GM21825 (cell line): ENCODE measurements around the gene HSPA14.
A peak's percentile ranks its signal among the peaks of the same experiment; 100 is the strongest.
"Not testable (repeated sequence)": the region's sequence is repeated elsewhere in the genome, so short reads cannot be mapped to it uniquely, and the experiment has no call there.

Source experiments
- ATAC-seq: cut with Tn5 transposase; IDR thresholded peaks from one replicate; pipeline ENCODE4 v1.9.1; 2021; ENCODE audit warnings: mild to moderate bottlenecking, moderate library complexity; ENCODE audit not compliant: unreplicated experiment

Gene HSPA14

DNA sequence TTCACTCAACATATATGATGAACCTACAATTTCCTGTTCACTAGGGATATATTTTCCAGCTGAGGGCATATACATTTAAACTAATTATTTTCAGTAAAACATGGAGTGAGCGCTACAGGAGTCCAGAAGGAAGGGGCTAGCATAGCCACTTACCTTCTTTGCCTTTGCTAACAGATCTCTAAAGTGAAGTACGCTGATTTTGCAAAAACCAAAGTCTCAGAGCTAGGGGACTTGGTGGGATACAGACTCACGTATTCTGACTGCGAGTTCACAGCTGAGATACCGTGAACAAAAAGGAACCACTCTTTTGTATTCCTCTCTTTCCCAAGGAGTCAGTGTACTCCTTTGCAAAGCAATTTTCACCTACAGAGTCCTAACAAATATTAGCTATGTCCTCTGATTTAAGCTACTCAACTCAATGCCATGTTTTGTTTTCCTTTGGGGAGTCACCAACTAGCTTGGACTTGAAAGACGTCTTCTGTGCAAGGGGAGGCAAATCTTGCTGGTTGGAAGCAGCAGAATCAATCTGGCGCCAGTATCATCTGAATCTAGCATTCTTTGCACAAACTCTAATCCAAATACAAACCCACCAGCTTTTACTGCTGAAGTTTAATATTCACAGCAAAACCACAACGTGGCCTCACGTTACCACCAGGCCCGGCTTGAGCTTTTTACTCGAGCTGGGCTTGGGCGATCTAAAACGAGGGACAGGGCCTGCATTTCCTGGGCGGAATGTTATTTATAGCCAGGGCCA lies 926 bp upstream of the HSPA14 start:
- no peak for ATAC-seq

DNA sequence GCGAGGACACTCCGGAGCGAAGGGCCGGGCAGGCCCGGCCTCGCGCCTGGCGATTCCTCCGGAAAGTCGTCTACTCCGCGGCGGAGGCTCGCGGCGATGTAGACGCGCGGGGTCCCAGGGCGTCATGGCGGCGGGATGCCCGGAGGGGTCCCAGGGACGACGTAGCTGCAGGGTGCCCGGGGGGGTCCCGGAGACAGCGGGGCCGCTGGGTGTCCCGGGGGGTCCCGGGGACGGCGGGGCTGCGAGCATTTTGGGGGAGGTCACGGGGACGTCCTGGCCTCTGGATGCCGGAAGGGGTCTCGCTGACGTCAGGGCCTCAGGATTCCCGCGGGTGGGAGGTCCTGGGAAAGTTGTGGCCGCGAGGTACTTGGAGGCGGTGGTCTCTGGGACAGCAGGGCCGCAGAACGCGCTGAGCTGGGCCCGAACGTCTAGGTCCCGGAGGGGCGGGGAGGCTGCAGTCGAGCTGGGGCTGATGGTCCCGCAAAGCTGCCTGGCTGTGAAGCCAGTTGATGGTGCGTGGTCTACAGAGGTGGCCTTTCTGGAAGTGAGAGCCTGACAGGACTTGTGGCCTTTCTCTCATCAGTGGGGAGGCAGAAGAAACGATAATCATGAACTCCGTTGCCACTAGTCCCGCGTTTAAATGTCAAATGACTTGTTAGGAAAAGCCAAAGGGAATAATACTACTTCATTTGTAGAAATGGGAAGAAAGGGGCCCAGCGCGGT lies 637 bp downstream of the HSPA14 start:
- ATAC-seq, result peak; percentile 15

DNA sequence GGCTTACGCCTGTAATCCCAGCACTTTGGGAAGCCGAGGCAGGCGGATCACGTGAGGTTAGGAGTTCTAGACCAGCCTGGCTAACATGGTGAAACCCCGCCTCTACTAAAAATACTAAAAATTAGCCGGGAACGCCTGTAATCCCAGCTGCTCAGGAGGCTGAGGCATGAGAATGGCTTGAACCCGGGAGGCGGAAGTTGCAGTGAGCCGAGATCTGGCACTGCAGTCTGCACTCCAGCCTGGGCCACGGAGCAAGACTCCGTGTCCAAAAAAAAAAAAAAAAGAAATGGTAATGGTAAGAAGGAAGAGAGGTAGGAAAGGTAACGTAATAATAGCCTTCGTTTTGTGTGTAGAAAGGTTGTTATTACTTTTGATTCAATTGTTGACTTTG lies 1.2 kb downstream of the HSPA14 start:
- ATAC-seq, result no peak

DNA sequence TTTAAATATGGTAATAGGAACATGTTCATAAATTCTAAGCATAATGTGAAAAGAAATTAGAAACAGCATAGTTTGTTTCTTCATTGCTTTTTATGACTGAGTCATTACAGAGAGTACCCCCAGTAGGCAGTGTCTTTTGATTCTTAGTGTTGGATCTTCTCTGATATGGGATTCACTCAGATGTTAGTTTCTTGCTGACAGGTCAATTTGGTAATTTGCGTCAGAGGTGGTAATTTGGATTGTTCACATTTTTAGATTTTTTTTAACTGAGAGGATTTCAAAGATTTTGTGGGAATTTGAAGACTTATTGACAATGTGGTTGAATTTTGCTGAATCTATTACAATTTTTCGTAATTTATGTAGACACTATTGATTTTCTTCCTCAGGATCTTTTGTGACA lies 2.1 kb downstream of the HSPA14 start:
- no peak for ATAC-seq

DNA sequence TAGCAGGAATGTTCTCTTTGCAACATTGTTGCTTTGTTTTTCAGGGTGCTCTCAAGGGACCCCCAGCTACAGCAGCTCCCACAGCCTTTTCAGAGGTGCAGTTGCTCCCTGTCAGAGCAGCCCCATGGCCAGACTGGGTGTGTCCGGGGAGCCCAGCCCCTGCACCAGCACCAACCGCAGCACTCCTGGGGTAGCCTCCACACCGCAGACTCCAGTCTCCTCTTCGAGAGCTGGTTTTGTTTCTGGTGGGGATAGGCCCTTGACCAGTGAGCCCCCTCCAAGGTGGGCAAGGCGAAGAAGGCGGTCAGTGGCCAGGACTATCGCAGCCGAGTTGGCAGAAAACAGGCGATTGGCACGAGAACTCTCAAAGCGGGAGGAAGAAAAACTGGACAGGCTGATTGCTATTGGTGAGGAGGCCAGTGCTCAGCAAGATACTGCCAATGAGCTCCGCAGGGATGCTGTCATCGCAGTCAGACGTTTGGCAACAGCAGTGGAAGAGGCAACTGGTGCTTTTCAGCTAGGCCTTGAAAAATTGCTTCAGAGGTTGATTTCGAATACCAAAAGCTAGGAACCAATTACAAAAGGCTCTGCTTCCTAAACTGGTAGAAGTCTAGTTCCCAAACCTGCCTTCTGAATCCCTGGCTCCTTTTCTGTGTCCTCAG lies 5.4 kb downstream of the HSPA14 start:
- no peak for ATAC-seq

DNA sequence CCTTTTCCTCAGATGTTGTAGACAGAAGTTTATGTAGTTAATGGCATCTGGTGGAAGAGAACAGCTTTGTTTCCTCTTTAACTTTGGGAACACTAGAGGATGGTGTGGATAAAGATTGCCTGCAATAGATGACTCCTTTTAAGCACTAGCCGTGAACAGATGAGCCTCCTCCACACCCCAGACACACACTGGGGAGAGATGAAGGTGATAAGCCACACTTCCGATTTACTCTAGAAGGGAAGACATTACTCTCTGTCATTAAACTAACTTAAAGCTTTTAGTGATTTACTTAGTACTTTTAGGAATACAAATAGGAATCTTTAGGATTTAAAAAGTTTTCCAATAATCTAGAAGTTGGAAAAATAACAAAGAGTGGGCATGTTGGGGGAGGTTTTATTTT lies 6.8 kb downstream of the HSPA14 start:
- ATAC-seq, result no peak

DNA sequence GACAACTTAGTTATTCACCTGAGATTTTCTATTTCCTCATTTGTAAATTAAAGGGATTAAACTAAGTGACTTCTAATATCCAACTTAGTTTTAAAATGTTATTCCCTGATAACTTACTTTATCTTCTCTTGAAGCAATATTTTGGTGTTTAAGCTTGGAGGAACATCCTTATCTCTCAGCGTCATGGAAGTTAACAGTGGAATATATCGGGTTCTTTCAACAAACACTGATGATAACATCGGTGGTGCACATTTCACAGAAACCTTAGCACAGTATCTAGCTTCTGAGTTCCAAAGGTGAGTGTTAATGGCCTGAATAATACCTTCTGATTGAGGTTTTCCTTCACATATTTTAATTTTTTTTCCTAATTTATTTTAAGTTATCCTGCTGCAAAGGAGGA lies 14.1 kb downstream of the HSPA14 start:
- no peak for ATAC-seq

DNA sequence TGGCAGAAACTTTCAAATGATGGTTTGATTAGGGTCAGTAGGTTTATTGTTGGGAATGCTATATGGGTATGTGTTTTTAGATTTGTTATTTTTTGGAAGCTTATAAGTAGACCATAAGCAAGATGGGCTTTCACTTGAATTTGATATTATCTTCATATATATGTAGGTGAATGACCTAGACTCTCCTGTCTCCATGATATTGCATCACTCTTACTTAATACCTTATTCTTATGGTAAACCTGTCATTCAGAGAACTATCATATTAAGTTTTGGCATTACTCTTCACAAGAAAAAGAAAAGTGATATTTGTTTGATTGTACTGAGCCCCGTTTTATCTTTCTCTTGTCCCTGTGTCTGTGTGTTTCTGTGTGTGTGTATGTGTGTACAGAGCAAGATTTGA lies 17.3 kb downstream of the HSPA14 start:
- no peak for ATAC-seq

DNA sequence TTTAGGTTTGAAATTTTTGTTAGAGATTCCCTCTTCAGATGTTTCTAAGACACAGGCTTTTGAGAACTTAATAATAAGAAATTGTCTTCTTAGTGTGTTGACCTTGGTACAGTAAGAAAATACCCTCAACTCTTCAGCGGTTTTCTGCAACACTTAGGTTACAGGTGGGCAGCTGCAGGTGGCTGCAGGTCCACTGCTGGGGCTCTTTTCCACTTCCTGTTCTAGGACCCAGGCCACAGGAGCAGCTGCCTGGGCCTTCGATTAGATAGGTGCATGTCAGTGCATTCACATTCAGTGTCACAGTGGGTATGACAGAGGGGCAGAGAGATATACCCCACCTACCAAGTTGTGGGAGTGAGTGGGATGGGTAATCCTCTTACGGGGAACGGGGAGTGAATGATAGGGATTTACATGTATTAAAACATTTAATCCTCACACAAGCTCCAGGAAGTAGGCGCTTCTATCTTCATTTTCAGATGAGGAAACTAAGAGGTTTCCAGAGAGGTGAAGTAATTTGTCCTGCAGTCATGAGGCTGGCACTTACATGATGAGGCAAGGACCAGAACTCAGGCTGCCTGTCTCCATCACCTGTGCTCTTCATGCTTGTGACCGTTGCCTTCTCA lies 20.3 kb downstream of the HSPA14 start:
- no peak for ATAC-seq

DNA sequence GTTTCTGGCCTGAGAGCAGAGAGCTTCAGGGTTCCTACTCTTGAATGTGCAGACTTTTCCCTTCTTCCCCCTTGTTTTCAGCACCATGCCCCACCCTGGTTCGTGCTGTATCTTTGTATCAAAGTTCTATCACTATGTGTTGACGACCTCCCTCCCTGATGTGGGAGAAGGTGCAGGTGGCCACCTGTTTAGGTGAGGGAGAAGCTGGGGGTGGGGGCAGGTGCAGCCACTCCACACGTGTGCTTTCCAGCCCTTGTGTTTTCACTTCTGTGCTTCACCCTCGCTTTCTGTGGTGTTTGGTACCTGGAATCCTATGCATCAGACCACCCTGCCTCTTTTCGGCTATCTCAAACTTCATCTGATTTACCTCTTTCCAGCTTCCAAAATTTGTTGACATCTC lies 20.9 kb downstream of the HSPA14 start:
- no peak for ATAC-seq

DNA sequence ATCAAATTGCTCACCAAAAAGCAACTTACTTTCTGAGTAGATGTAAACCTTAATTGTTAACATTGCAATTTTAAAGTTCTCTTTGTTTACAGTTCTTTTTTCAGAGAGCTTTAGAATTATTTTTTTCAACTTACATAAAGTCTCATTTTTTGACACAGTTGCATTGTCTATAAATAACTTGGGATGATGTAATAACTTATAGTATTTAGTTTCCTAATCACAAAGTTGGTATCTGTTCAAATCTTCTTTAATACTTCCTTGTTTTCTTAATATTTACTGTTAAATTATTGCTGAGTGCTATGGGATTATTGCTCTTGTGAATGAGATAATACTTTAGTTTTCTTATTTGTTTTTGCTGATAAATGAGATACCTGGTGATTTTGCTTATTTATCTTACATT lies 21.7 kb downstream of the HSPA14 start:
- ATAC-seq, result no peak

DNA sequence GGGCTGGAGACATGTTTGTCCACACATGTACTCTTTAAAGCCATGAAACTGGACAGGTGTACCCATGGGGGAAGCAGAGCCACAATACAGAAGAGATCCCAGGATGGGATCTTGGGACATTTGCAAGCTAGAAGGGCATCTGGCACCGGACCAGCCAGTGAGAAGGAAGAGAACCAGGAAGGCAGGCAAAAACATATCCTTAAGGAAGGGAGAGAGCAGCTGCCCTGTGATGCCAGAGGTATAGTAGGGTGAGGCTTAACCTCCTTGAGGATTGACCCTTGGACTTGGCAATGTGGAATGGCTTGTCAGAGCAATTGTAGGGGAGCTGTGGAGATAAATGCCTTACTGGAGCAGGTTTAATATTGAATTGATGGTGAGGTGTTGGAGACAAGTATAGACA lies 22.7 kb downstream of the HSPA14 start:
- no peak for ATAC-seq

DNA sequence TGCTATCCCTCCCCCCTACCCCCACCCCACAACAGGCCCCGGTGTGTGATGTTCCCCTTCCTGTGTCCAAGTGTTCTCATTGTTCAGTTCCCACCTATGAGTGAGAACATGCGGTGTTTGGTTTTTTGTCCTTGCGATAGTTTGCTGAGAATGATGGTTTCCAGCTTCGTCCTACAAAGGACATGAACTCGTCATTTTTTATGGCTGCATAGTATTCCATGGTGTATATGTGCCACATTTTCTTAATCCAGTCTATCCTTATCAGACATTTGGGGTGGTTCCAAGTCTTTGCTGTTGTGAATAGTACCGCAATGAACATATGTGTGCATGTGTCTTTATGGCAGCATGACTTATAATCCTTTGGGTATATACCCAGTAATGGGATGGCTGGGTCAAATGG lies 26.4 kb downstream of the HSPA14 start:
- not testable (repeated sequence) for ATAC-seq

DNA sequence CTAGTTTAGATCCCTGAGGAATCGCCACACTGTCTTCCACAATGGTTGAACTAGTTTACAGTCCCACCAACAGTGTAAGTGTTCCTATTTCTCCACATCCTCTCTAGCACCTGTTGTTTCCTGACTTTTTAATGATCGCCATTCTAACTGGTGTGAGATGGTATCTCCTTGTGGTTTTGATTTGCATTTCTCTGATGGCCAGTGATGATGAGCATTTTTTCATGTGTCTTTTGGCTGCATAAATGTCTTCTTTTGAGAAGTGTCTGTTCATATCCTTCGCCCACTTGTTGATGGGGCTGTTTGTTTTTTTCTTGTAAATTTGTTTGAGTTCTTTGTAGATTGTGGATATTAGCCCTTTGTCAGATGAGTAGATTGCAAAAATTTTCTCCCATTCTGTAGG lies 26.8 kb downstream of the HSPA14 start:
- not testable (repeated sequence) for ATAC-seq

DNA sequence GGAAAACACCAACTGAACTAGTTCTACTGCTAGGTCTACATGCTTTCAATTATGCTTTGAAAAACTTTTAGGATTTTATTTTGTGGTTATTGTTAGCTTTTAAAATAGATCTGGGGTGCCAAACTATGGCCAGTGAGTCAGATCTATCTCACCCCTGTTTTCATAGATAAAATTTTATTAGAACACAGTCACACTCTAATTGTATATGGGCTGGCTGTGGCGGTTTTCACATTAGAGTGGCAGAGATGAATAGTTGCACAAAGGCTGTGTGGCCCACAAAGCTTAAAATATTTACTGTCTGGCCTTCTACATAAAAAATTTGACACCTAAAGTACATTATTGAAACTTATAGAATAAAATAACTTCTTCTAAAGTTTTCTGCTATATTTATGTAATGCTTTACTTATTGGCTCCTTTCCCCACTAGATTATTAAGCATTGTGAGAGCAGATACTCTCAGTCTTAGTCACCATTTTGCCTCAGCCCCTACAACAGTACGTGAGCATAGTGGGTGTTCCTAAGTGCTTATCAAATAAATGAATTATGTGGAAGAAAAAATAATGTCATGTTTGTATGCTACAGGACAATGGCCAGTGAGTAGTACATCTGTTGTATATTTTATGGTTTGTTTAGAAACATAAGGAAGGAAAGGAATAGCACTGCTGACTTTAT lies 35.1 kb downstream of the HSPA14 start:
- peak; percentile 49 for ATAC-seq

DNA sequence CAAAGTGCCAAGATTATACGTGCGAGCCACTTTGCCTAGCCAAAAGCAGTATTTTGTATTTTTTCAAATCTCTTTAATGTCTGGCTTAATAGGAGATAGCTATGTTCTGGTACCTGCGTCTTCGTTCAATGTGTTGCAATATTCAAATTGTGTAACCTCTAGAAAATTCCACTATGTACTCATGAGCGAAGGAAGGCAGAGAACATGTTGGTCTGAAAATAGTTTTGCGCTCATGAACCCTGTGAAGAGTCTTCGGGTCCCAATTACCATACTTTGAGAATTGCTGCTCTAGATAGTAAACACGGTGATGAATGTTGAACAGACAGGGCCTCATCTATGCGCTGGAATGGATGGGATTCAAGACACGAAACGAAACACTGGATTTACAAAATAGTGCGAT lies 37.8 kb downstream of the HSPA14 start:
- ATAC-seq, result no peak

DNA sequence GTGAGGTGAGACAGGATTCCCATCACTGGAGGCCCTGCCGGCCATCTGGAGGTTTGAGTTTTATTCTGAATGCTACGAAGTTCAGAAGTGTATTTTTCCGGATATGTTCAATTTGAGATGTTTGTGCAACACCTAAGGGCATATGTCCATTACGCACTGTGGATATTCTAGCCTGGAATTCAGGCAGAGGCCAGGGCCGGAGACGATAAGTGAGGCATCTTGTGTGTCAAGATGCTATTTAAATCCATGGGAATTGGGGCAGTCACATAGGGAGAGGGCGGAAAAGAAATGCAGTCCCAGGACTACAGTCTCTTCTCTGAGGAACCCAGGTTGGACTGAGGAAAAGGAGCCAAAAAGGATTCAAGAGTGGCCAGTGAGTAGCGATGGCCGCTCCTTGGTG lies 38.7 kb downstream of the HSPA14 start:
- no peak for ATAC-seq

DNA sequence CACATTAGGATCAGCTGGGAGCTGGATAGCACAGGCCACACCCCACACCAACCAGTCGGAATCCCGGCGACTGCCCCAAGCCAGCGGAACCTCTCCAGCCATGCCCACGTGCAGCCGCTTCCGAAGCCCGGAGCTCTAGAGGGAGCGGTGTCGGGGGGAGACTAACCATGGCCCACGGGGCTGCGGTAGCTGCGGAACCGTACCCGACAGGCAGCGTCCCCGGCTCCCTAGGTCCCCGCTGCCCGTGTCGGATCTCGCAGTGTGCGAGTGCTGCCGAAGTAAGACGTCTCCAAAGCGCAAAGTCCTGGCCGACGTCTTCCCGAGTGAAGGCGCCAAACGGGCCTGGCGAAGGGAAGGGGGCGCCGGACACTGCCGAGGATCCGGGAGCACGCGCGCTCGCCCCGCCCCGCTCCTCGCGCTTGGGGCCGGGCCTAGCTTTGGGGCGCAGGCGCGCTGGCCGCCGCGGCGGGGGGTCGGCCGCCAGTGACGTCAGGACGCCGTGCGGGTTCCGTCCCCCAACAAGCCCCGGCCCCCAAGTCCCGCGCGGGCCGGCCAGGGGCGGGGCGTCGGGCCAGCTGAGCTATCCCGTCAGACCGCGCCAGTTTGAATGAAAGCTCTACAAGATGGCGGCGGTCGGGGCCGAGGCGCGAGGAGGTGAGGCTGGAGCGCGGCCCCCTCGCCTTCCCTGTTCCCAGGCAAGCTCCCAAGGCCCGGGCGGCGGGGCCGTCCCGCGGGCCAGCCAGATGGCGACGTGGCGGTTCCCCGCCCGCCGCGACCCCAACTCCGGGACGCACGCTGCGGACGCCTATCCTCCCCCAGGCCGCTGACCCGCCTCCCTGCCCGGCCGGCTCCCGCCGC lies 40.4 kb downstream of the HSPA14 start, which contains the start of gene SUV39H2:
SUV39H2 (plus strand) TSS at position 601 of the 858 bp plus-strand sequence; CDS start at position 624, 23 bp downstream.
- peak; percentile 90 for ATAC-seq

DNA sequence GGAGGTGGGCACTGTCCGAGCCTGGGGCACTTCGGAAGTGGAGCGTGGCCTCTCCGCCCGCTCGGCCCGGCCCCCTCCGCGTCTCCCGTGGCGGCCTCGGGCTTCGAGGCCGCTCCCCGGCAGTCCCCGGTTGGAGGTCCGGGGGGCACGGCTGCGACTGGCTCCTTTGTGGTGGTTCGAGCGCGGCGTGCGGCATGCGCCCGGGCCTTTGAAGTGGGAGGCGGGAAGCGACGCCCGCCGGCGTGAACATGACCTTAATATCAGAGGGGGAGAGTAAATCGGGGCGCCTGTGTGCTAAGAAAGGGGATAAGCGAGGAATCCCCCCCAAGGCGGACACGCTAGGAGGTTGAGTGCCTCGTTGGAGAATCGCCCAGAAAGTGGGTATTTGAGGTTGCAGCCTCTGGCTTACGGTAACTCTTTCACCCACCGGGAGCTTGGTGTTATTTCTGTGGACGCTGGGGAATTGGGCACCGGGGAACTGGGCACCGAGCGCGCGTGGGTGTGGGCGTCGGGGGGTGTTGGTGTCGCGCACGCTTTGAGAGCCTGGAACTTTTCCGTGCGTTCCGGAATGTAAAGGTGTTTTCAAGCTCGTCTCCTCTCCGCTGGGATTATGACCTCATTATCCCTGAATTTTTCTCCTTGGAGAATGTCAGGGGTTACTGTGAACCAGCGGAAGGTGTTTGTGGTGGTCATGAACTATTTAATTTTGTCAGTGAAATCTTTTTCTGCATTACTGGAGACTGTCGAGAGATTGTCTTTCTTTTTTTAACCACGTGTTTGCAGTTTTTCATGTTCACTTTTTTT lies 41.2 kb downstream of the HSPA14 start:
- ATAC-seq, result peak; percentile 20
